Measurements from ENCODE around the gene SLC30A1.

DNA sequence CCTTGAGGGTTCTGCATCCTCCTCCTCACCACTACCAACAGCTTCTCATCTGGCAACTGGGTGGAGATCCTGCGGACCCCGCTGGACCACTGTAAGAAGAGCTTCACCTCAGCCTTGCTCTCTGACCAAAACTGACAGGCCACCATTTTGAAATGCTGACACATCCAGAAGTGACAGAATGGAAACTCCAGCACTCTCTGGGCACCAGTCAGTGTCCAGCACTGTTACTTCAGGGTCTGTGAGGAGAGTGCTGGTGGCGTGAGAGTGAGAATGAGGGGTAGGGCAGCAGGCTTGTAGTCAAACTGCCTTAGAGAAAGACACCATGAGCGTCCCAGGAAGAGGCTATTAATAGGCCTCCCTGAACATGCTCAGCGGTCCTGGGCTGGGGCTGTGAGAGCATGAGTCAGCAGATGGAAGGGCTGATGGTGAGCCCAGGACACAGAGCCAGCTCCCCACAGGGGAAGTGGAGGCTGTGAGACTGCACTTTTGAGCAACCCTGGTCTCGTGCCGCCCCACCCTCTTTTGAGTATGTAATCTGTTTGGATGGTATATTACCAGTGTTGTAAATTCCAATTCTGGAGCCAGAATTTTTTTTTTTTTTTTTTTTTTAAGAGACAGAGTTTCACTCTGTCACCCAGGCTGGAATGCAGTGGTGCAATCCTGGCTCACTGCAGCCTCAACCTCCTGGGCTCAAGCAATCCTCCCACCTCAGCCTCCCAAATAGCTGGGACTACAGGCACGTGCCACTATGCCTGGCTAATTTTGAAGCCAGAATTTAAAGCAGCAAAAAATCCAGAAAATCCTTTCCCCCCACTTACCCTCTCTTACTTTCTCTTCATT lies 34.4 kb upstream of the SLC30A1 start:
- TF ChIP-seq, protein P1, sequence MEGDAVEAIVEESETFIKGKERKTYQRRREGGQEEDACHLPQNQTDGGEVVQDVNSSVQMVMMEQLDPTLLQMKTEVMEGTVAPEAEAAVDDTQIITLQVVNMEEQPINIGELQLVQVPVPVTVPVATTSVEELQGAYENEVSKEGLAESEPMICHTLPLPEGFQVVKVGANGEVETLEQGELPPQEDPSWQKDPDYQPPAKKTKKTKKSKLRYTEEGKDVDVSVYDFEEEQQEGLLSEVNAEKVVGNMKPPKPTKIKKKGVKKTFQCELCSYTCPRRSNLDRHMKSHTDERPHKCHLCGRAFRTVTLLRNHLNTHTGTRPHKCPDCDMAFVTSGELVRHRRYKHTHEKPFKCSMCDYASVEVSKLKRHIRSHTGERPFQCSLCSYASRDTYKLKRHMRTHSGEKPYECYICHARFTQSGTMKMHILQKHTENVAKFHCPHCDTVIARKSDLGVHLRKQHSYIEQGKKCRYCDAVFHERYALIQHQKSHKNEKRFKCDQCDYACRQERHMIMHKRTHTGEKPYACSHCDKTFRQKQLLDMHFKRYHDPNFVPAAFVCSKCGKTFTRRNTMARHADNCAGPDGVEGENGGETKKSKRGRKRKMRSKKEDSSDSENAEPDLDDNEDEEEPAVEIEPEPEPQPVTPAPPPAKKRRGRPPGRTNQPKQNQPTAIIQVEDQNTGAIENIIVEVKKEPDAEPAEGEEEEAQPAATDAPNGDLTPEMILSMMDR (IDR thresholded peaks at IDR 0.05), result no peak
- no peak for TF ChIP-seq POLR2A (IDR thresholded peaks at IDR 0.05)

All from adrenal gland (tissue), 5 donors.